HK-2 (cell line): ENCODE results near the gene LCN12.

ENCODE experiments used
- DNase-seq: peaks from one replicate; pipeline ENCODE4 v3.0.0-alpha.2; 2018; ENCODE audit not compliant: unreplicated experiment

The LCN12 gene

DNA sequence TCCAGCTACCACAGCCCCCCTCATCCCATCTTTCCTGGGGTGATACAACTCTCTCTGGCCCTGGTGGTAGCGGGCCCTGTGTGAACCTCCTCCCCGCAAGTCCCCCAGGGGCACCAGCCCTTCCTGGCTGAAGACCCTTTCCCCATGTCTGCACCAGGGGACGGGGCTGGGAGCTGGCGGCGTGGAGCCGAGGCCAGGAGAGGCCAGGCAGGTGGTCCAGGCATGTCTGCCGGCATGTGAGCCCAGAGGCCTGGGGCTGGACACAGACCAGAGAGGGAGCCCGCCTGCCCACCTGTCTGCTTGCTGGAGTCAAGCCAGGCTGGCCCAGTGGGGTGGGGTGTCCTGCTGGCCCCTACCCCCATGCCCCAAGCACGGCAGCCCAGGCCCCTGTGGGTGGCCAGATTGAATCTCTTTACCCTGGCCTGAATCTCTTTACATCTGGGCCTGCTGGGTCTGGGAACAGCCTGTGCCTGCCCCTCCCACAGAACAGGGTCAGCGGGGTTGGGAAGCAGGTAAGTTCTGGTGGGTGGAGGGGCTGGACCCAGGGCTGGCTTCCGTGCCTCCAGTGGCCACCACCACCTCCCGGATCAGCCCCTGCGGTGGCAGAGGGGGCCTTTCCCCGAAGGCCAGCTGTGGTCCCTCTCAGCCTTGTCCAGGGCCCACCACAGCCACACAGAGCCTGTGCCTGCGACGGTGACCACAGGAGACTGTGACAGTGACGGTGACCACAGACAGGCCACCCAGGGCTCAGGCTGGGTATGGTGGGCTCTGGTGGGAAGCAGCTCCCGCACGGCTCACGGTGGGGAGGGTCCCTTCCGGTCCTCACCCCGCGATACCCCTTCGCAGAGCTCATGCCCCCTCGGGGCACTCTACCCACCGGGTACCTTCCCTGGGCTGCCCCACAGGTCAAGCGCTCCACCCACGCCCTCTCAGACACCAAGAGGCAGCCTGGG lies 7.1 kb downstream of the LCN12 start:
- no peak for DNase-seq

DNA sequence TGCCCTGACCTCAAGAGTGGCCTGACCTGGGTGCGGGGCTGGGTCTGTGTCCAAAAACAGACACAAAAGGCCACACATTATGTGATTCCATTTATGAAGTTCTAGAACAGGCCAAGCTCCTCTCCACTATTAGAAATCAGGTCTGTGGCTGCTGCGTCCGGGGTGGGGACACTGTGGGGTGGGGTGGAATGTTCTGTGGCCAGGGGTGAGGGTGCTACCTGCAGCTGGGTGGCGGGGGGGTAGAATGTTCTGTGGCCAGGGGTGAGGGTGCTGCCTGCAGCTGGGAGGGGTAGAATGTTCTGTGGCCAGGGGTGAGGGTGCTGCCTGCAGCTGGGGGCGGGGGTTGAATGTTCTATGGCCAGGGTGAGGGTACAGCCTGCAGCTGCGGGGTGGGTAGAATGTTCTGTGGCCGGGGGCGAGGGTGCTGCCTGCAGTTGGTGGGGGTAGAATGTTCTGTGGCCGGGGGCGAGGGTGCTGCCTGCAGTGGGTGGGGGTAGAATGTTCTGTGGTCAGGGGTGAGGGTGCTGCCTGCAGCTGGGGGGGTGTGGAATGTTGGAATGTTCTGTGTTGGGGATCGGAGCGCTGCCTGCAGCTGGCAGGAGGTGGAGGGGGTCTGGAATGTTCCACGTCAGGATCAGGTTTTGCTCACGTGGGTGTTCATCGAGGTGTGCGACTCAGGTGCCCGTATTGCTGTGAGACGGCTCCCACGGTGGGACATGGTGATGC lies 8.3 kb downstream of the LCN12 start:
- DNase-seq: no peak

DNA sequence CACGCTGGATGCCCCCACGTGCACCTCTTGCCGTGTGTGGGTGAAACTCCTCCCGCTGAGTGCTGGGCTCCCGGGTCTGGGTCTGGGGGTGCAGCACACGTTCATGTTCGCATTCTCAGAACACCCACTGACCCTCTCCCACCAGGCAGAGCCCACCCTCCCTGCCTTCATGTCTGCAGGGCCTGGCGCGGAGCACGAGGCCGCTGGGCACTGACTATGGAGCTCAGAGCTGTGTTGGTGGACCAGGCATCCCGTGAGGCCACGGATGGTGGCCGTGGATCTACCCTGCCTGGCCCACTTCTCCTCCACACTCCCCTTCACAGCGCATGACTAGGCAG lies 8.8 kb downstream of the LCN12 start:
- no peak for DNase-seq

DNA sequence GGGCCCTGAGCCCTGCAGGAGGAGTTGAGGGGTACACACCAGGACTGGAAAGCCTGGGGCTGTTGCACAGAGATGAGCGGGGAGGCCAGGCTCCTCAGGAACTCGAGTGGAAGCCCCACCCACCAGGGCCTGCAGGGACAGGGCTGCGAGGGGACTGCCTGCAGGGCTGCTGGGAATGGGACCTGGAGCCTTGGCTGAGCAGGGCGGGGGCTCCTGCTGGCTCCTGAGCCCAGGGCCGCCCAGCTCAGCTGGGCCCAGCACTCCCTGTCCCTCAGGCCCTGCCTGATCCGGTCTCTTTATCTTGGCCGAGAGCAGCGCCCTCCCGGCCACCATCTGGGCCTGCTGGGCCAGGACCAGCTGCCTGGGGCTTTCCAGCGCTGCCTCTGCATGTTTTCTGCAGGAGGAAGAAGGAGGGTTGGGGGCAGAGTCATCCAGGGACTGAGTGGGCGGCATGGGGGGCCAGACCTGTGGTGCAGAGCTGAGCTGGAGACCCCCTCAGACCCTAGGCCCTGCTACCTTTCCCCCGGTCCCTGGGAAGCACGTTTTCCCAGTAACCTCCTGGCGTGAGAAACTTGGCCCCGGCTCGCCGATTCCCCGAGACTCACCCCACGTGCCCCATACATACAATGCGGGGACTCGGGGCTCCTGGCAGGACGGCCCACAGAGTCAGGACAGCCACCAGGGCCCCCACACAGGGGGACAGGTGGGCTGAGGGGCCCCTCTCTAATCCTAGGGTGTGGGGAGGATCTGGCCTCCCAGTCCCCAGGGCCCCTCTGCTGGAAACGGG lies 9.4 kb downstream of the LCN12 start:
- no peak for DNase-seq

DNA sequence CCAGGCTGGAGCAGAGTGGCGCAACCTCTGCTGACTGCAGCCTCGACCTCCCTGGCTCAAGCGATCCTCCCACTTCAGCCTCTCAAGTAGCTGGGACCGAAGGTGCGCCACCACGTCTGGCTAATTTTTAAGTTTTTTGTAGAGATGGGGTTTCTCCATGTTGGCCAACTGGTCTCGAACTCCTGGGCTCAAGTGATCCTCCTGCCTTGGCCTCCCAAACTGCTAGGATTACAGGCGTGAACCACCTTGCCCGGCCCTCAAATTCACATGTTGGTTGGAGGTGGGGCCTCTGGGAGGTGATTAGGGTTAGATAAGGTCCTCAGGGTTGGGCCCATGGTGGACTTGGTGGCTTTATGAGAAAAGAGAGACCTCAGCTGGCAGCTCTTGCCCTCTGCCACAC lies 10.1 kb downstream of the LCN12 start:
- DNase-seq: no peak

DNA sequence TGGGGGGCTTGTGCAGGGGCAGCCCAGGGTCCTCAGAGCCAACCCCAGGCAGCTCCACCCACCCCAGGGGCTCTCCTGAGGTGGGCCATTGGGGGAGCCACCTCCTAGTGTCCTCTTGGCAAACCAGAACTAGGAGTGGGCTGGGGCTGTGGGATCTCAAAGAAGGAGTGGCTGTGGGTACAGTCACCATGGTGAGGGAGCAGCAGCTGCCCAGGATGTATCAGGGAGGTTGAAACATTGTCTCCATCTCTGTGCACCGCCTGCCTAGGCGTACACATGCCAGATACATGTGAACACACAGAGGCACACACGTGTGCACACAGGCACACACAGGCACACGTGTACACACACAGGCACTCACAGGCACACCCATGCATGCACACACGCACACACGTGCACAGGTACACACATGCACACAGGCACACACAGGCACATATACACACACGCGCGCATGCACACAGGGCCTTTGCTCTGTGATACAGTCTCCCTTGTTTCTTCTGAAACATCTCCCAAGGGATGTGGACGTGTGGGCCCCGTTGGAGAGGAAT lies 10.7 kb downstream of the LCN12 start:
- DNase-seq: no peak

DNA sequence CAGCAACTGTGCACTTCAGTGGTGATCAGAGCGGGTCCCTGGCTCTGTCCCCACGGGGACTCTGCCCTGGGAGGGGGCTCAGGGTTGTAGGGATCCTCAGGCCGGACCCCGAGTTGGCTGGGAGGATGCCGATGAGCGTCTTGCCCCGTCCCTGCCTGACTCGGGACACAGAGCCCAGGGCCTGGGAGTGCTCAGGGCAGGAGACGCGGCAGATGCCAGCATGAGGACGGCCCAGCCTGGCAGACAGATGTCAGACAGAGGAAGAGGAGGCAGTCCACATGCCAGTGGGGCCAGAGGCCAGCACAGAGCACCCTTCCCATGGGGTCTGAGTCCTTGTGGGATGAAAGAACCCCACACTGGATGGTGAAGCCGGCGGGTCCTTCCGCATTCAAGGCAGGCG lies 11.3 kb downstream of the LCN12 start:
- DNase-seq: no peak

DNA sequence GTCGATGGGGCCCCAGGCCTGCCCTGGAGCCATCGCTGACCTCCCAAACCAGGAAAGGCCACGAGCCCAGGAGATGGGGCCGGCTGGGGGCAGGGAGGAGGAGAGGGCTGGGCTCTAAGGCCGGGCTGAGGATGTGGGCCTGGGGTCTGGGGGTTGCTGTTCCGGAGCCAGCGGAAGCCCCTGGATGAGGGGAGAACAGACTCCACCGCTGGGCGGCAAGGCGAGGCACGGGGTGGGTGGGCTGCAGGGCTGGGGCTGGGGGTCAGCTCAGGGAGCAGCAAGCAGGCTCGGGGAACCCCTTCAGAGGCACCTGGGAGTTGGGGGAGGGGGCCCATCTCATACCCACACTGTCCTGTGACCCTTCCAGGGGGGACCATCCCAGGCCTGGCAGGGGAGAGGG lies 11.7 kb downstream of the LCN12 start:
- no peak for DNase-seq

DNA sequence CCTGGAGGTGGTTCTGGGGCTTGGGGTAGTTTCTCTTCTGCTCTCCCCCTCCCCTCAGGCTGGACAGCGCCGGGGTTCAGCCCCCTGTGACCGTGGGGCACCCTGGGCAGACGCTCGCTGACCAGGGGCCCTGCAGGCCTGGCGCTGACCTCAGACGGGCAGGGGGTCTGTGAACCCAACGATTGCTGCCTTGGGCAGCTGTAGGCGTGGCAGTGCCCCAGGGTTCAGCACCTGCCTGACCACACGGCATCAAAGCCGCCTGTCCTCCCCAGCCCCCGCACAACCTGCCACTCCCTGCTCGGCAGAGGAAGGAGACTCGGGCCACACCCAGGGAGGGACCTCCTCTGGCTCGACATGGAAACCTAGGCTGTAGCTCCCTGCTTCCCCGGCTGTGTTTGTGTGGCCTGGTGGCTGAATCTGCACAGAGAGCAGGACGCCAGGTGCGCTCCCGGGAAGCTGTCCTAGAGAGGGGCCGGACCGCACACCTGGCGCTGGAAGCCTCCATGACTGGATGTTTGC lies 12.2 kb downstream of the LCN12 start:
- DNase-seq: no peak

DNA sequence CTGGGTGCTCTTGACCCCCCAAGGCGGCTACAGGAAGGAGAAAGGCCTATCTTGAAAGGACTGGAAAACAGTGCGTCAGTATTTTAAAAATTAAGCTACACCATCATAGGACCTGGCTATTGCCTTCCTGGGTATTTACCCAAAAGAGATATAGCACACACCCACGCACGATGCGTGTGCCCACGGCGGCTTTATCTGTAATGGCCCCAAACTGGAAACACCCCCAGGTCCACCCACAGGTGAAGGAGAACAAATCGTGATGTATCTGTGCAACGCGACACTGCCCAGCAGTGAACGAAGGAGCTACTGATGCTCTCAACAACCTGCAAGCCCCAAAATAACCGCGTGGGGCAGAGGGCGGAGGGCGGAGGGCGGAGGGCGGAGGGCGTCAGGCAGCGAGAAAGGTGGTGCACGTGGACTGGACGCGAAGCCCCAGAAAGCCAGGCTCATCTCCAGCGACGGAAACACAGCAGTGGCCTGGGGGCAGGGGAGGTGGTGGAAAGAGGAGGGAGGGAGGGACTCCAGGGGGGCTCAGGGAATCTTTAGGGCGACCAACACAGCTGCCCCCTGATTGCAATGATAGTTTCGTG lies 12.9 kb downstream of the LCN12 start:
- DNase-seq: no peak

DNA sequence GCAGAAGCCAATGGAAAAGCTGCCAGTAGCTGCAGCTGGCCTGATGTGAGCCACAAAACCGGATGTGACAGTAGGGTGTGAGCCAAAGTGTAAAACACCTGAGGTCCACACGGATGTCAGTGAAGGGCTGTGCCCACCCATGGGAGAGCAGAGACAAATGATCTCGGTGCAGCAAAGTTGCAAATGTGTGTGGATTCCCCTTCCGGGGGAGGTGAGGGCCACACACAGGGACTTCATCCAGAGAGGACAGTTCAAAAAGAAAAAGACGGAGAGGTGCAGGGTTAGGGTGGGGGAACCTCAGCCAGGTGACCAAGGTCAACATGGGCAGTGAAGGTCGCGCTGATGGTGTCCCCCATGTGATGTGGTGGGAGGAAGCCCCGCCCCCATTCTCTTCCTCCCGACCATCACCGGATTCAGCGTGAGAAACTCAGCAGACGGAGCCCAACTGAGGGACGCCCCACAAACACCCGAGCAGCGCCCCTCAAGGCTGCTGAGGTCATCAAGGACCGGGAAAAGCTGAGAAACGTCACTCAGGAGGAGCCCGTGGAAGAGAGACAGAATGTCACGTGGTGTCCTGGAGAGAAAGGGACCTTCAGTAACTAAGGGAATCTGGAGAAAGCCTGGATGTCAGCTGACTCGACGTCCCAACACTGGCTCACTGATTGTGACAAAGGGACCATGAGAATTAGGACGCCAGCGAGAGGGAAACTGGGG lies 13.9 kb downstream of the LCN12 start:
- DNase-seq: no peak

DNA sequence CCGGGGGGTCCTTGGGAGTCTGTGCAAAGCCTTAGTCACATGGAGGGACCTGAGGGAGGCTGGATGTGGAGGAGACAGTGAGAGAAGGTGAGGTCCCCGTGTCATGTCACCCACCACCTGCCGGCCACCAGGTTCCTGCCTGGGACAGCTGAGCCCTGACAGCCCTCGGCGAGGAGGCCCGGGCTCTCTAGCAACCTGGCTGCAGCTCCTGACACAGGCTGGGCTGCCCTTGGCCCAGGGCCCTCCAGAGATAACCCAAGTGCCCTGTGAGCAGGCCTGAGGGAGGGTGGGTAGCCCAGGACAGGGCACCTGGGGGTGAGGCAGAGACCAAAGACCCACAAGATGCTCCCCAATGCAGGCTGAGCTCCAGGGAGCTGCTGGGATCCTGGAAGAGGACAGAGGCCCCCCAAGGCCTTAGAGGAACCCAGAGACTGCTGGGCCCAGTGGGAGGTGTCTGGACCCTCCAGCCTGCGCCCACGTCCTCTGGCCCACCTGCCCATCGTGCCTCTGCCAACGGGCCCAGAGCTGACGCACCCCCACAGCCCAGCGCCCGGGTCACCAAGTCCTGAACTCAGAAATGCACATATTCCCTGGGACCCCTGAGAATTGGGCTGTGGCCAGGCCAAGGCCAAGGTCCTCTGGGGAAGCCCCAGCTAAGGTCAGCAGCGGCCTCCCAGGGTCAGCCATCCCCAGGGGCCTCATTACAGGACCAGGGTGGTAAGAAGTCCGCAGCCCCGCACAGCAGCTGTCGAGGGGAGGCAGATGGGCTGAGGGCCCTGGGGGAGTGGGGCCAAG lies 16.5 kb downstream of the LCN12 start:
- DNase-seq: no peak

DNA sequence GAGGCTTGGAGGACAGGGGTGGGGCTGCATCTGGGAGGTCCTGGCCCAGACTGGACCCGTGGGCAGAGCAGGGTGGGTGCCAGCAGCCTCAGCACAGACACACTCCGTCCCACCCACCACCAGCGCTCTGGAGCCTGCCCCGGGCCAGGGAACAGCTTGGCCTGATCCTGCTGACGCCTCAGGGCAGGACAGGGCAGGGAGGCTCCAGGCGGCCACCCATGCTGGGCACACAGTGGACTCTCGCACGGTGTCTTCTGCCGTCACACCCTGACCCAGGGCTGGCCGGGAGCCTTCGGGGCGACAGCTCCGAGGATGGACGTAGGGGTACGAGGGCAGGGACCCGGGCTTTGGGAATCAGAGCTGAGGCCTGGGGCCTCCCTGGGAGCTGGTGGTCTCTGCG lies 17.1 kb downstream of the LCN12 start:
- no peak for DNase-seq

DNA sequence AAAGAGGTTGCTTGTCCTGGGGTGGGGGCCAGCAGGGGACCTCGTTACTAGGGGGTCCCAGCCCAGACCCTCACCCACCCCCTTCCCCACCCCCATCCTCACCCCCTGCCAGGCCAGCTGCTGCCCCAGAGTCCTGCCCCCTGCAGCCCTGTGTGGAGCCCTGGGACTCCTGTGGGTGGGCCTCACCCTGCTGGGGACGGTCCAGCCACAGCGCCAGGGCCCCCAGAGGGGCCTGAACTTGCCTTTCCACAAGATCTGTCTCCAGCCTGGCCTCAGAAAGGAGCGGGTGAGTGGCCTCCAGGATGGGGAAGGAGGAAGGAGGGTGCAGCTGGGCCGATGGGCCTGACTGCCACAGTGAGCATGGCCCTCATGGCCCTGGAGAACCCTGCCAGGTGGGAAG lies 17.7 kb downstream of the LCN12 start:
- DNase-seq: no peak

DNA sequence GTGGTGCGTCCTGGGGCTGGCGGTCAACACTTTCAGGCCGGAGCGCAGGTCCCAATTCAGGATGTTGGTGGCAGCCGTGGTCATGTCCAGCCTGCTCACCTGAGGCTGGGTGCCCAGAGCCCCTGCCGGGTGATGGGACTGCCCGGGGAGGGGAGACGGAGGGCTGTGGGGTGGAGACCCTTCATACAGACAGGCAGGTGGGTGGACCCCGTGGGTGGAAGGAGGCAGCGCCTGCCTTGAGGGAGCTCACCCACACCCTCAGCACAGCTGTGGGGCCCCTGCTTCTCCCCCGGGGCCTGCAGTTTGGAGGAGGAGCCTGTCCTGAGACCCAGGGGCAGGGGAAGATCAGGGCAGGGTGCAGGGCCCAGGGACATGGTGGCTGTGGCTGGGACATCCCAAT lies 18.3 kb downstream of the LCN12 start:
- no peak for DNase-seq

DNA sequence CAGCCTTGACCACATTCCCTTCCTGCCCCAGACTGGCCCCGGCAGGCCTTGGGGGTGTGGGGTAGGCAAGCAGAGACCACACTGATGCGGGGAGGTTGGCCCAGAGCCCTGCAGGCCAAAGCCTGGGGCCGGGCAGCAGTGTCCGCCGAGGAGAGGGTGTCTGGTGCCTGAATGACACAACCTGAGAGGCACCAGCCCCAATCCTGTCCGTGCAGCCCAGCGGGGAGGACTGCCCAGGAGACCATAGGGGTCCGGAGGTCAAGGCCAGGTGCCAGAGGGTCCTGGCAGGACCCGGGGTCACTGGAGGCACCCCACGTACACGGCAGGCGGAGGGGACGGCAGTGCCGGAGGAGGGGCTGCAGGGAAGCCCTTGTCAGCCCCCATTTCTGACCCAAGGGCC lies 19.7 kb downstream of the LCN12 start:
- DNase-seq: no peak

DNA sequence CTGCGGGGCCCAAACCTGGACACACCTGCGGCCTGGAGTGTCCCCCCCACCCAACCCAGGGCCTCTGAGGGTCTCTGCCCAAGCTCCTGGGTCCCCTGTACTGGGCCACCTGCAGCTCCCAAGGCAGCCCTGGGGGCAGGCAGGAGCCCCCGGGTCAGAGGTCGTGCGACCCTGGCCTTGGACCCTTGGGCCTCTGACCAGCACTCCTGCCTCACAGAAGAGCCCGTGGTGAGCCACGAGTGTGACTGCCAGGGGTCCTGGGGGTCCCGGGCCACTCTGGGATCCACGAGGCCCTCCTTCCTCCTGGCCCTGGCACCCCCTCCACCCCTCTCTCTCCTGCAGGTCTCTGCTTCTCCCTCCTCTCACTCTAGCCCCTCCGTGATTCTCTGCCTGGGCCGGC lies 20.3 kb downstream of the LCN12 start:
- DNase-seq: no peak

DNA sequence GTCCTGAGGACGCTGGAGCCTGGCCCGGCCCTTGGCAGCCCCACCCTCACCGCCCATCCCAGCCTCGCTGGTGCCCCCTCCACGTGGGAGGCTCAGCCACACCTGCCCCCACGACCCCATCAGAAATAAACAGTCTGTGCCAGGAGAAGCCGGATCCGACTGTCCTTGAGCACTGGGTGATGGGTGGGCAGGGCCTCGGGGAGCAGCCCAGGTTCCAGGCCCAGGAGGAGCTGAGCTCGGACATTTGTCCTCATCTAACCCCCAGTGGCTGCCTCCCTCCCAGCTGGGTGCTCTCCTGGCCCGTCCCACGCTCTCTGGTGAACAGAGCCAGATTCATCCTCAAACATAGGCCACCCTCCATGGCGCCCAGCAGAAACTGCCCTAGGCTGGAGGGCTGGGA lies 20.7 kb downstream of the LCN12 start:
- no peak for DNase-seq

DNA sequence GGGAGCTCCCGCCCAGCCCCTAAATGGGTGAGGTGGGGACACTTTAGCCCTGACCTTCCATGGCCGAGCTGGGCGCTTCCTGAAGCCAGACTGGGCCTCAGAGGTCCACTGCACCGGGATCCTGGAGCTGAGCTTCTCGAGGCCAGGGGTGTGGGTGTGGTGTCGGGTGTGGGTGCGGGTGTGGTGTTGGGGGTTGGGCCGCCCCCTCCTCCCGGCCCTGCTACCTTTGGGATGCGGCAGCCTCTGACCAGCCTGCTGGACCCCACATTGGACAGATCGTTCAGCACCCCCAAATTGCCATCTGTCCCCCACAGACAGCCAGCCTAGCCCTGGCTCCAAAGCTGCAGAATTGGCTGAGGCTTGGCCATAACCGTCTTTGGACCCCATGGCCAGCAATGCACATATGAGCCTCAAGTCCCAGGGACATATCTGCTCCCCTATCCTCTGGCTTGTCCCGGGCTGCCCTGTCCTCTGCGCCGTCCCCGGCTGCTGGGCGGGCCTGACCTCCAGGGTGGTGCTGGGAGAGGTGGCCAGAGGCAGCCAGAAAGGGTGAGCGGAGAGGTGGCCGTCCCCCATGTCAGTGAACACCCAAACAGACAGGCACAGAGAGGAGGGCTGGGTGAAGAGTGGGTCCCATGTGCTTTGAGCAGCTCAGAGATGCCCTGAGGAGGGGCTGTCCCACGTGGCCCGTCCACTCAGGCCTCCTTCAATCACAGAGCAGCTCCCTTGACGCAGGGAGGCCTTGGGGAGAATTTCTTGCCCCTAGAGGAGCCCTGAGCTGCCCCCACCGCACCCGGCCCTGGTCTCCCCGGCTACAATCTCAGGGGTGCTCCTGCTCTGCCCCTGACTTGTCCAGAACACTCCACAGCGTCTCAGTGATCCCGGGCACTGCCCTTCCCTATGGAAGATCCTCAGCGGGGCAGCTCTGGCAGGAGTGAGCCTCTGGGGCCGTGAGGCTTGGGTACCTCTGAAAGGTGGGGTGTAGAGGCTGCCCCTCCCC lies 21.8 kb downstream of the LCN12 start:
- no peak for DNase-seq
